HuH-7 (cell line): ENCODE measurements around the gene CDK4.

Experiments used
- DNase-seq: peaks from one replicate; pipeline ENCODE4 v3.0.0; 2011; ENCODE audit warnings: low spot score

The CDK4 gene

DNA sequence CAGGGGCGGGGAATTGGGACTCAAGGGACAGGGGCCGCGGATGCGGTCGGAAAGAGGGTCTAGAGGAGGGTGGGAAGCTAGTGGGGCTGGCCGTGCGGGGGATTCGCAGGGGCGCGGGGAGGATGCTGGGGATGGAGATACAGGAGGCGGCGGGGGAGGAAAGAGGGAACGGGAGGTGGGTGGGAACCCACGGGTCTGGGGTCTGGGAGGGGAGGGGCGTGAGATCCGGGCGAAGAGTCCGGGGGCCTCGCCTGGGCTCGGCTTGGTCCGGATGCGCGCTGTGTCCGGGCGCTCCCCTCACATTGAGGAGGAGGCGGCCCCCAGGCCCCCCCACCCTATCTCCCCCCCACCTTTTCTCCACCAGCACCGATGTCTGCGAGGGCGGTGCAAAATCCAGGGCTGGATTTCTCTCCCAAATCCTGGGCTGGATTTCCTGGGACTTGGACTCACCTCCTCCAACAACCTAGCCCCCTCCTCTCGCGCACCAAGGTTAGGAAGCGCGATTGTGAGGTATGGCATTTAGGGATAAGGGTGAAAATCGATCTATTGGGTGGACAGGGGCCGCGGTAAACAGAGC is 13.4 kb downstream of the CDK4 start, which contains the start of gene AGAP2:
Gene AGAP2 (minus strand): TSS at position 82 of the 577 bp plus-strand sequence. CDS start 496 bp downstream, outside the sequence.
- peak; percentile 65 for DNase-seq

DNA sequence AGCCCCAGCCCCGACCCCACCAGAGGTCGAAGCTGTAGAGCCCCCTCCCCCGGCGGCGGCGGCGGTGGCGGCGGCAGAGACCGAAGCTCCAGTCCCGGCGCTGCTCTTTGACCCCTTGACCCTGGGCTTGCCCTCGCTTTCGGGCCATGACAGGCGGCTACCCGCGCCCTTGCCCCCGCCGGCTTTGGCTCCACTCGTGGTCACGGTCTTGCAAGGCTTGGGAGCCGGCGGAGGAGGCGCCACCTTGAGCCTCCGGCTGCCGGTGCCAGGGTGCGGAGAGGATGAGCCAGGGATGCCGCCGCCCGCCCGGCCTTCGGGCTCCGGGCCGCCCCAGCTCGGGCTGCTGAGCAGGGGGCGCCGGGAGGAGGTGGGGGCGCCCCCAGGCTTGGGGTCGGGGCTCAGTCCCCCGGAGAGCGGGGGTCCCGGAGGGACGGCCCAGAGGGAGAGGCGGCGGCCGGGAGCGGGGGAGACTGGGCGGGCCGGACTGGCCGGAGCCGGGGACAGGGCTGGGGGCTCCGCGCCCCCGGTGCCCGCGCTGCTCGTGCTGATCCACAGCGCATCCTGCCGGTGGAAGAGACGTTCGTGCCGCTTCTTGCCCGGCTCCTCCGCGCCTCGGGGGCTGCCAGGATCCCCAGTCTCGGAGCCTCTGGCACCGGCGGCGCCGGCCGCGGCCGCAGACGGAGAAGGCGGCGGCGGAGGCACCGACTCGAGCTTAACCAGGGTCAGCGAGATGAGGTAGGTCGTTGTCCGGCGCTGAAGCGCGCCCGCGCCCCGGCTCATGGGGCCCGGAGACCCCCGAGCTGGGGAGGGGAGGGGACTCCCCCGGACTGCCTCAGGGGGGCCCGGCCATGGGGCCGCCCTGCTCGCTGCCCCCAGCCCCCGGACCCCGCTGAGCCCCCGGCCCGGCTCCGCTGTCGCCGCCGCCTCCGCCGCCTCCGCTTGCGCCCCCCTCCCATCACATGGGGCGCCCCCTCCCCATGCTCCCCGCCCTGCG is 14.3 kb downstream of the CDK4 start:
- peak; percentile 60 for DNase-seq

DNA sequence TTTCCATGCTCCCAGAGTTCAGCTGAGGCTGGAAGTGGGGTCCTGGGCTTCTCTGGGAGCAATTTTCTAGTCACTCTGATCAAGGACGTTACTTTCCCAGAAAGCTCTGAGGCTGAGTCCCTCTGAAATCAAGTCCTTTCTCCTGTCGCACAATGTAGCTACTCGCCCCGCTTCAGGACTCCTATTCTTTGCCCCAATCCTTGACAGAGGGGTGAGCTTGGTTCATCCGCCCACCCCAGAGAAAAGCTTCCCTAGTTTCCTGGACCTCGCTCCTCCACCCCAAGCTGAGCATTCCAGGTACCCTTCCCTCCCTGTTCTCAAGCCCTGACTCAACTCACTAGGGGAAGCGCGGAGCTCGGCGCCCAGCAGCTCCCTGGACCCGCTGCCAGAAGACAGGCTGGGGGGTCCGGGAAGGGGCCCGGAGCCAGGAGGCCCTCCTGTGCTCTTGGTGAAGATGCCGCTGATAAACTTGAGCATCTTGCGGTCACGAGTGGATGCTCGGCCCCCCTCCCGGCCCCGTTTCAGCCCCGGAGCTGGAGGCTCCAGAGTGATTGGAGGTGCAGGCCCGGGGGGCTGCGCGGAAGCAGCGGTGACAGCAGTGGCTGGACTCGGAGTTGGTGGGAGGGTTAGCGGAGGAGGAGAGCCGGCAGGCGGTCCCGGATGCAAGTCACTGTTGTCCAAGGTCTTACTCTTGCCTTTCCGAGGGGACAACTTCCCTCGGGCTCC is 15.2 kb downstream of the CDK4 start:
- peak; percentile 53 for DNase-seq

GRCh38 chr12:57735952-57736740 is 16.0 kb downstream of the CDK4 start:
- peak; percentile 80 for DNase-seq

DNA sequence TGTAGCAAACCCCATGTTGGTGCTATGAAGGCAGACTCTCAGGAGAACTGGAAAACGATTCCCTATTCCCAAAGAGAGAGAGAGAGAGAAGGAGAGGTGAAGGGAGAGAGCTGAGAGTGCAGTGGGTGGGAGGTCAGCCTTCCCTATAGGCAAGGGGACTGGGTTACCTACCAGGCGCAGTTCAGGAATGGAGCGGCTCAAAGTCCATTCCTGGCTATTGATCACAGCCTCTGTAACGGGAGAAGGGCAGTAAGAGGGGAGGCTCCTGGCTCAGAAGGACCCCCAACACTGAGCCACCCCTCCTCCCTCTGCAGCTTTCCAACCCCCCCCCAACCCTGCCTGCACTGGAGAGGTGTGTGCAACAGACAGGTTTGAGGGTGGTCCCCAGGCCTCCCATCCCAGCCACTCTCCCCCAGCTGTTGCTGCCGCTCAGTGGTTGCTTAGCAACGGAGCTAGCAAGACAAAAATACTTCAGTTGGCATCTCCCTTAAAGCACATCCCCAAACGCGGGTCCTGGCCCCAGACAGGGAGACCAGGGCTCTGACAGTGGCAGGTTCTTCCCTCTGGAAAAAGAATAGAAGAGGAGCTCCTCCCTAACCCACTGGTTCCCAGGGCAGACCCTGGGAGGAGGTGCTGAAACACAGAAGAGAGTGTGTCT is 16.8 kb downstream of the CDK4 start:
- DNase-seq, result peak; percentile 78

DNA sequence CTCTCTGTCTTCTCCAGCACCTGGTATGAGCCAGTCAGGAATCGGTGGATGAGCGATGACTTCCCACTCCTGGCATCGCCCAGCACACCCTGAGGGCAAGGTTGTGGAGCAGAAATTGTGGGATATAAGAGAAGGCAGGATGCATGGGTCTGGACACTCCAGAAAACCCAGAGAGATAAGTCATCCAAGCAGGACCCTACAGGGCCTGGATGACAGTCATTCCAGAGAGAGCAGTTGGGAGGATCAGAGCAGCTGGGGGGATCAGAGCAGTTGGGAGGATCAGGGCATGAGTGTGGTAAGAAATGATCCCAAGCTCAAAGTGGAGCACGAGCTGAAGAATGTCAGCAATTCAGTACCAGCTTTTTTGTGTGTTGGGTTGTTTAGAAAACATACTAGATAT is 17.5 kb downstream of the CDK4 start:
- DNase-seq, result no peak

GRCh38 chr12:57733928-57734327 is 18.2 kb downstream of the CDK4 start:
- DNase-seq, result no peak

GRCh38 chr12:57732726-57733593 is 19.1 kb downstream of the CDK4 start:
- DNase-seq, result no peak

GRCh38 chr12:57732270-57732669 is 19.8 kb downstream of the CDK4 start:
- DNase-seq, result no peak

GRCh38 chr12:57731411-57732080 is 20.6 kb downstream of the CDK4 start:
- DNase-seq, result no peak

DNA sequence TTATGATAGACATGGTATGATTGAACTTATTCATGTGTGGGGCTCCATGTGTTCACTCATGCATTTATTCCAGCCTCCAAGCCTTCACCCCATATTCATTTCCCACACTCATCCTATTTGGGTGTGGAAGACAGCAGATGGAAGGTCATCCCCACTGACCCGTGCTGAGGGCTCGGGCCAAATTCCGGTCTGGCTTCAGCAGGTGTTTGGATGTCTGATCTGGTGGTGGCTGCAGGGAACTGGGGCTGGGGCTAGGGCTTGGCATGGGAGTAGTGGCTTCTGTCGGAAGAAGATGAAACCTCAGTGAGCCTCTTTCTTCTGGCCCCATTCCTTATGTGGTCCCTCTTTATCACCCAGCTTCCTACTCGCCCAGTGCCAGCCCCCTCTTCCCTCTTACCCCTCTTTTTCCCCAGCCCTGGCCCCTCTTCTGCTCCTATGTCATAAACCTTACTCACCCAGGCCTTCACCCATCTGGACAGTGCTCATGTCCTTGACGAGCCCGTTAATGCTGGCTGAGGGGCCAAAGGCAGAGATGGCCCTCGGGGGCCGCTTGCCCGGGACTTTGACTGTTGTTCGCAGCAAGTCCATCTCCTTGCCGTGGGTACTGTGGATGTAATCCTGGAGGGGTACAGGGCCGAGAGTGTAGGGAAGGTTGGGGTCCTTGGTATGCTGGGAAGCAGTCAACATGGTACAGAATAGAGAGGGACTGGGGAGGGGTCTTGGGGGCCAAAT is 21.6 kb downstream of the CDK4 start:
- no peak for DNase-seq

GRCh38 chr12:57729321-57729844 is 22.7 kb downstream of the CDK4 start:
- DNase-seq, result no peak

DNA sequence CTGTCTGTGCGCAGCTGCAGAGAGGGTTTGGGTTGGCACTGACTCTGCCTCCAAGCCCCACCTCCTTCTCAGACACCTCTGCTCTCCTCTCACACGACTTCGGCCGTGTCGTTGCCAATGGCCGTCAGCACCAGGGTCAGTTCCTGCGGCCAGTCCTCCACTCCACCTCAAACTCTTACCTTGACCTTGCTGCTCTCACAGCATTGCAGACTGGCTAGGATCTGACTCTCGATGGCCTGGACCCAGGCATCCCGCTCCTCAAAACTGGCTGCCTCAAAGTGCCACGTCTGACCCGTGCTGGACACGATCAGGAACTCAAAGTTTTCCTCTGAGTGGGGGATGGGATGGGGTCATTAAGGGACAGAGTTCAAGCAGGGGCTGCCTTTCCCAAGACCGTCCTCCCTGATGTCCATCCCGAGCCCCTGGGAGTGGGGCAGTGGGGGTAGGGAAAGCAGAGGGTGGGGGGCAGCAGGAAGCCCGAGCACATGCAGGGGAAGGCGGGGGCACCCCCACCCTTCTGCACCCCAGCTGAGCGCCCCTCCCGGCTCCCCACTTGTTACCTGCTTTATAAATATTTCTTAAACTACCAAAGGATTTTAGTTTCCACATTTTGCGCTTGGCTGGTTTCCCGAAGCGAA is 24.2 kb downstream of the CDK4 start:
- DNase-seq, result no peak

GRCh38 chr12:57726884-57727757 is 25.0 kb downstream of the CDK4 start:
- no peak for DNase-seq

DNA sequence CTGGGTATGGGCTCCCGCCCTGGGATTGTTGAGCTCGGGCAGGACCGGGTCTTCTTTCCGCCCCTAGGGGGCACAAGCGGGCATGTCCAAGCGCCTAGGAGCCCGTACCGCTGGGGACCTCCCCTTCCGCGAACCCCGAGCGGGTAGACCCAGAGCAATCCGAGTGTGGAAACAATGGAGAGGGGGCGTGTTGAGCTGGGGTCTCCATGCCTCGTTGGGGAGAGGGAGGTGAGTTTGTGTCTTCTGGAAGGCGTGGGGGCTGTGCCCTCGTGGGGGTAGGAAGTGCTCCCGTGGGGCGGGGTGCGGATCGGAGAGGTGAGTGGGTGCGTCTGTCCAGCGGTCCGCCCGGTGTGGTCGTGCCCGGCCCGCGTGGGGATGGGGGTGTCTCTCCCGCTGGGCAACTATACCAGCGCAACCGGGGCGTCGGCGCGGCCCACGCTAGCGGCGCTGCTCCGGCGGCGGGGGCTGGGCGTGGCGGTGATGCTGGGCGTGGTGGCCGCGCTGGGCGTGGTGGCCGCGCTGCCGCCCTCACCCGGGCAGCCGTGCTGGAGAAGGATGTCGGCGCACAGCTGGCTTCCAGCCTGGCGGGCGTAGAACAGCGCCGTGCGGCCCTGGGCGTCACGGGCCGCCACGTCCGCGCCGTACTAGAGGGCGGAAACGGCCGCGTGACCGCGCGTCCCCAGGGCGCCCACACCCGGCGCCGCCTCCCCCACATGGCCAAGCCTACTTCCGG is 25.8 kb downstream of the CDK4 start:
- peak; percentile 96 for DNase-seq

- no peak for DNase-seq
Measured at GRCh38 chr12:57725851-57726150, 26.3 kb downstream of the CDK4 start.
